GM18519 (cell line): ENCODE data around the gene GLI3.

Experiments
- ATAC-seq: cut with Tn5 transposase; IDR thresholded peaks from one replicate; pipeline ENCODE4 v1.9.1; 2021; ENCODE audit warnings: mild to moderate bottlenecking, moderate library complexity; ENCODE audit not compliant: unreplicated experiment, low FRiP score

The GLI3 gene

GRCh38 chr7:42236976-42237810 is at the start of gene GLI3:
TSS of gene GLI3 (minus strand) at chr7:42237209. CDS start at chr7:42223253, 13,956 bp downstream.
- peak; percentile 50 for ATAC-seq

- ATAC-seq = no peak
These were observed 48.4 kb upstream of the GLI3 start for GRCh38 chr7:42285383-42285824.

- no peak for ATAC-seq
These were observed 46.5 kb upstream of the GLI3 start for GRCh38 chr7:42283553-42283952.

- no peak for ATAC-seq
These were observed 41.3 kb upstream of the GLI3 start for GRCh38 chr7:42278344-42278743.

GRCh38 chr7:42274053-42274452 is 37.0 kb upstream of the GLI3 start:
- ATAC-seq = no peak

GRCh38 chr7:42272793-42273665 is 36.0 kb upstream of the GLI3 start:
- no peak for ATAC-seq

- ATAC-seq = no peak
These were observed 32.2 kb upstream of the GLI3 start for GRCh38 chr7:42269161-42269560.

- no peak for ATAC-seq
These were observed 27.7 kb upstream of the GLI3 start for GRCh38 chr7:42264702-42265101.

- no peak for ATAC-seq
These were observed 27.0 kb upstream of the GLI3 start for GRCh38 chr7:42263971-42264370.

- ATAC-seq = no peak
These were observed 26.0 kb upstream of the GLI3 start for GRCh38 chr7:42262964-42263363.

GRCh38 chr7:42254217-42254616 is 17.2 kb upstream of the GLI3 start:
- ATAC-seq = no peak

- no peak for ATAC-seq
These were observed 16.3 kb upstream of the GLI3 start for GRCh38 chr7:42253316-42253715.

- no peak for ATAC-seq
These were observed 13.4 kb upstream of the GLI3 start for GRCh38 chr7:42250411-42250810.

GRCh38 chr7:42248579-42248978 is 11.6 kb upstream of the GLI3 start:
- no peak for ATAC-seq

- ATAC-seq = no peak
These were observed 10.3 kb upstream of the GLI3 start for GRCh38 chr7:42247301-42247700.

GRCh38 chr7:42244828-42245227 is 7.8 kb upstream of the GLI3 start:
- ATAC-seq = no peak

- ATAC-seq = no peak
These were observed 5.4 kb upstream of the GLI3 start for GRCh38 chr7:42242381-42242780.

- ATAC-seq = no peak
These were observed 4.4 kb upstream of the GLI3 start for GRCh38 chr7:42241424-42241823.

- ATAC-seq = no peak
These were observed 3.4 kb upstream of the GLI3 start for GRCh38 chr7:42240416-42240815.

GRCh38 chr7:42238709-42239366 is 1.8 kb upstream of the GLI3 start:
- no peak for ATAC-seq
